C4-2B (cell line): ENCODE measurements around the gene COMMD1.

Experiments used
- CTCF ChIP-seq: fragments of 450-650 bp; conservative IDR thresholded peaks from 2 replicates; pipeline ENCODE4 v1.5.1; 2017; ENCODE audit warnings: mild to moderate bottlenecking
- ZFX ChIP-seq: fragments of 450-650 bp; IDR thresholded peaks from 2 replicates; pipeline ENCODE4 v1.6.1; 2017

GRCh38 chr2:61862085-61862484 is 43.4 kb upstream of the COMMD1 start:
- TF ChIP-seq CTCF (no peak), ZFX (no peak)
